ENCODE measurements around the gene PCDHAC2. TPM values are rescaled to one million over a fixed set of nuclear protein-coding genes. Genes with fewer than 3 reads are reported as not detected.
A peak's percentile ranks its signal among the peaks of the same experiment; 100 is the strongest.

The PCDHAC2 gene
- total RNA-seq, 1 donor from 2014 or later: 10.0 TPM

DNA sequence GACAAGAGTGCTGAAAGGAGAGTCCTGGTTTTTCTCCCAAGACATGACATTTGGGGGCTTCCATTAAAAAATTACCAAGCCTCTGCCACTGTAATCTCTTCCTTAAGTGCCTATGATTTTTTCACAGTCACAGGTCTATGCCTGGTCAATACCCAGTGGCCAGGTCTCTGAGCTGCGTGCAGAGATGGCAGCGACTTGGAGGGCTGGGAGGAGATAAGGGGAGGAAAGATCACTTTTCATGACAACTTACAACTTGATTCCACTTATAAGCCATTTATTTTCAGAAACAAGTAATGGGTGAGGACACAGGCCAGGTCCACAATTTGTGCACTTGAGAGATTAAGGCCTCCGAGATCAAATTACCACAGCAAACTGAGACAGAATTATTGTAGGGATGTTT, 1.9 kb upstream of the PCDHAC2 start:
- intact Hi-C loops (cut with DNase I): no loop called here
- H3K4me3 ChIP-seq: no peak overlapping the region
- H3K36me3 ChIP-seq: no peaks in the 10 kb centered on the region
- H3K27me3 ChIP-seq: peaks cover 4% of the 10 kb centered on the region
- no peaks in the 10 kb centered on the region for H3K9me3 ChIP-seq
- no peak for TF ChIP-seq CTCF (IDR thresholded peaks at IDR 0.05)
- peaks cover 10% of the 10 kb centered on the region for H3K4me1 ChIP-seq
- DNase-seq (no peak), ATAC-seq (no peak)
- no peak overlapping the region for H3K27ac ChIP-seq

DNA sequence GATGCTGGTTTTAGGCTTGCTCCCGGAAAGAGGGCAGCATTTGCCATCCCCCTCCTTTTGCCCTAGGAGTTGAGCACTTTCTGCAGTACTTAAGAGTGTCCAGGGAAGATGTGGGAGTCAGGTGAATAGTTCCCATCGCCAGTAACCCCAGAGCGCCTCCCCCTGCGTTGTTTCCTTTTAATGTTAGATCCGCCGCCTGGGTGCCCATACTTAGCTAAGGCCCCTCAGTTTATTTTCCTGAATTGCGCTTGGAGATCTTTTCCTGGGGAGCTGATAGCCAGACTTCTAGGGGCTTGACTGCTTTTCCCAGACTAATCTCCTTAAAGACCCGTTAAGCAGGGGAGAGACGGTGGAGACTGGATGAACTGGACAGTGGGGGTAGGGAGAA, 377 bp upstream of the PCDHAC2 start:
- peaks cover 4% of the 10 kb centered on the region for H3K27me3 ChIP-seq
- DNase-seq (no peak), ATAC-seq (peak; percentile 4)
- intact Hi-C loops (cut with DNase I): no loop called here
- H3K27ac ChIP-seq: peak overlapping the region; percentile 63
- no peak for TF ChIP-seq CTCF (IDR thresholded peaks at IDR 0.05)
- H3K9me3 ChIP-seq: no peaks in the 10 kb centered on the region
- peak overlapping the region; percentile 61 for H3K4me3 ChIP-seq
- no peaks in the 10 kb centered on the region for H3K36me3 ChIP-seq
- peaks cover 10% of the 10 kb centered on the region for H3K4me1 ChIP-seq

DNA sequence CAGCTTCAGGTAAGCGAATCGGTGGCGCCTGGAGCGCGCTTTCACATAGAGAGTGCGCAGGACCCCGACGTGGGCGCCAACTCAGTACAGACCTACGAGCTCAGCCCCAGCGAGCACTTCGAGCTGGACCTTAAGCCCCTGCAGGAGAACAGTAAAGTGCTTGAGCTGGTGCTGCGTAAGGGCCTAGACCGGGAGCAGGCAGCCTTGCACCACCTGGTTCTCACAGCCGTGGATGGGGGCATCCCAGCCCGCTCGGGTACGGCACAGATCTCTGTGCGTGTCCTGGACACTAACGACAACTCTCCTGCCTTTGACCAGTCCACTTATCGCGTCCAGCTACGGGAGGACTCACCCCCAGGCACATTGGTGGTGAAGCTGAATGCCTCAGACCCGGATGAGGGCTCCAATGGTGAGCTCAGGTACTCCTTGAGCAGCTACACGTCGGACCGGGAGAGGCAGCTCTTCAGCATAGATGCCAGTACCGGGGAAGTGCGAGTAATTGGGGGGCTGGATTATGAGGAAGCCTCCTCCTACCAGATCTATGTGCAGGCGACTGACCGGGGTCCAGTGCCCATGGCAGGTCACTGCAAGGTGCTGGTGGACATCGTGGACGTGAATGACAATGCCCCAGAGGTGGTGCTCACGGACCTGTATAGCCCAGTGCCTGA, 1.1 kb downstream of the PCDHAC2 start:
- TF ChIP-seq CTCF (IDR thresholded peaks at IDR 0.05): no peak
- peaks cover 10% of the 10 kb centered on the region for H3K4me1 ChIP-seq
- H3K36me3 ChIP-seq: no peaks in the 10 kb centered on the region
- intact Hi-C loops (cut with DNase I): no loop called here
- ATAC-seq: peak; percentile 2
- peaks cover 4% of the 10 kb centered on the region for H3K27me3 ChIP-seq
- H3K4me3 ChIP-seq: peak overlapping the region; percentile 61
- no peaks in the 10 kb centered on the region for H3K9me3 ChIP-seq
- H3K27ac ChIP-seq: peak overlapping the region; percentile 63
- DNase-seq: no peak

GRCh38 chr5:140969880-140970279, 3.6 kb downstream of the PCDHAC2 start:
- intact Hi-C loops (cut with DNase I): no loop called here
- Histone ChIP-seq H3K27me3 (peaks cover 4% of the 10 kb centered on the region), H3K36me3 (no peaks in the 10 kb centered on the region), H3K27ac (no peak overlapping the region), H3K9me3 (no peaks in the 10 kb centered on the region), H3K4me3 (no peak overlapping the region), H3K4me1 (peaks cover 10% of the 10 kb centered on the region)
- no peak for ATAC-seq
- no peak for DNase-seq
- TF ChIP-seq CTCF (IDR thresholded peaks at IDR 0.05): no peak

- intact Hi-C loops (cut with DNase I): no loop called here
- H3K27ac ChIP-seq: no peak overlapping the region
- H3K36me3 ChIP-seq: no peaks in the 10 kb centered on the region
- H3K4me3 ChIP-seq: no peak overlapping the region
- no peak for DNase-seq
- no peaks in the 10 kb centered on the region for H3K9me3 ChIP-seq
- TF ChIP-seq CTCF (IDR thresholded peaks at IDR 0.05): no peak
- no peaks in the 10 kb centered on the region for H3K27me3 ChIP-seq
- ATAC-seq: no peak
- peaks cover 8% of the 10 kb centered on the region for H3K4me1 ChIP-seq
Observed at GRCh38 chr5:140973550-140973949, 7.3 kb downstream of the PCDHAC2 start.

DNA sequence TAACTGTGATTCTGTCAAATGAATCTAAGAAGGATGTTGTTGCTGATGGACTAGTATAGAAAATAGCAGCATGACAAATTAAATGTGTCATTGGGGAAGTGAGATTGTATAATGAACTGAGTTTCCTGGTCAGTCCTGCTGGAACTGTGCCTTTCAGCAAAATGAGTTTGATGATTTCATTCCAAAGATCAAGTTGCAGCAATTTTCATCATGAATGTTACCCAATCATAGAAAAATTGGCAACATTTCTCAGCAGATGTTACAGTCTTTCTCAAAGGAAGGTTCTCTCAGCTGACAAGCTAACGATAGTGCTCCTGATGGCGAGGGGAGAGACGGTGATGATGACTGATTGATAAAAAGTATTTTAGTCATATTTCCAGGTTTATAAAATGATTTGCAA, 10.7 kb downstream of the PCDHAC2 start:
- Histone ChIP-seq H3K9me3 (no peaks in the 10 kb centered on the region), H3K36me3 (no peaks in the 10 kb centered on the region), H3K27ac (no peak overlapping the region), H3K4me1 (peaks cover 11% of the 10 kb centered on the region), H3K27me3 (no peaks in the 10 kb centered on the region), H3K4me3 (no peak overlapping the region)
- no peak for DNase-seq
- intact Hi-C loops (cut with DNase I): no loop called here
- no peak for ATAC-seq
- no peak for TF ChIP-seq CTCF (IDR thresholded peaks at IDR 0.05)

All from upper lobe of right lung (tissue), 1 donor.